Natural killer cell treated with Interleukin-12 subunit alpha and Interleukin-12 subunit beta and Interleukin-15 and Interleukin-18, amount 100 ng/mL, for 72 hours (primary cell): Measurements from ENCODE around the gene GRIA3. TPM values are rescaled to one million over a fixed set of nuclear protein-coding genes. Genes with fewer than 3 reads are reported as not detected.
"Not testable (repeated sequence)": the region's sequence is repeated elsewhere in the genome, so short reads cannot be mapped to it uniquely, and the experiment has no call there.

Experiments
- ATAC-seq, 2 donors: fragments of 150-1000 bp; cut with Tn5 transposase in 1 of 2; sonication (Bioruptor Pico), chemical (Tn5 transposase) in 1 of 2; 2 replicates each; pipeline ENCODE4 v1.10.0; 2021
- DNase-seq: peaks from one replicate; pipeline ENCODE4 v3.0.0; 2022; ENCODE audit warnings: low spot score
- H3K27ac Mint-ChIP-seq, 2 donors: 1 replicate in 1 of 2; 2 replicates in 1 of 2; pipeline ENCODE4 v1.8.0; 2022; ENCODE audit warnings: mixed read lengths in 2 of 2, mild to moderate bottlenecking in 1 of 2, moderate library complexity in 1 of 2
- H3K27me3 Mint-ChIP-seq, 2 donors: 1 replicate in 1 of 2; 2 replicates in 1 of 2; pipeline ENCODE4 v1.8.0; 2022; ENCODE audit warnings: mixed read lengths in 2 of 2
- H3K36me3 Mint-ChIP-seq: one replicate; pipeline ENCODE4 v1.8.0; 2022; ENCODE audit warnings: mixed read lengths
- H3K4me1 Mint-ChIP-seq, 2 donors: 1 replicate in 1 of 2; 2 replicates in 1 of 2; pipeline ENCODE4 v1.8.0; 2022; ENCODE audit warnings: low read depth in 2 of 2, mixed read lengths in 2 of 2, mild to moderate bottlenecking in 1 of 2
- H3K4me3 Mint-ChIP-seq: one replicate; pipeline ENCODE4 v1.8.0; 2022; ENCODE audit warnings: mixed read lengths
- H3K9me3 Mint-ChIP-seq: 2 replicates; pipeline ENCODE4 v1.8.0; 2022; ENCODE audit warnings: mixed read lengths
- total RNA-seq, 2 donors: library from RNA; stranded (reverse); gene quantifications; one replicate each; pipeline ENCODE4 v1.2.3, GENCODE V29; 2022

Gene GRIA3
- total RNA-seq, 2 donors from 2014 or later: not detected

GRCh38 chrX:123487236-123487635, 303.2 kb downstream of the GRIA3 start:
- Mint-ChIP-seq H3K36me3 (no peaks in the 10 kb centered on the region), H3K4me1 (no peaks in the 10 kb centered on the region), H3K27me3 (peaks cover 4 to 9% of the 10 kb centered on the region in 2 donors), H3K4me3 (no peak overlapping the region), H3K27ac (no peak overlapping the region), H3K9me3 (no peaks in the 10 kb centered on the region)
- ATAC-seq (no peak), DNase-seq (no peak)

GRCh38 chrX:123487669-123488068, 303.6 kb downstream of the GRIA3 start:
- Mint-ChIP-seq H3K36me3 (no peaks in the 10 kb centered on the region), H3K27ac (no peak overlapping the region), H3K4me3 (no peak overlapping the region), H3K4me1 (no peaks in the 10 kb centered on the region), H3K27me3 (peaks cover 3 to 9% of the 10 kb centered on the region in 2 donors), H3K9me3 (no peaks in the 10 kb centered on the region)
- DNase-seq (no peak), ATAC-seq (no peak)

- H3K9me3 Mint-ChIP-seq: no peaks in the 10 kb centered on the region
- no peak overlapping the region for H3K4me3 Mint-ChIP-seq
- ATAC-seq (no peak), DNase-seq (no peak)
- no peaks in the 10 kb centered on the region for H3K4me1 Mint-ChIP-seq
- H3K27me3 Mint-ChIP-seq: peaks cover 3 to 9% of the 10 kb centered on the region in 2 donors
- no peaks in the 10 kb centered on the region for H3K36me3 Mint-ChIP-seq
- H3K27ac Mint-ChIP-seq: no peak overlapping the region
Measured at GRCh38 chrX:123489011-123489410, 304.9 kb downstream of the GRIA3 start.

- DNase-seq (no peak), ATAC-seq (no peak)
- H3K27me3 Mint-ChIP-seq: peaks cover 7 to 9% of the 10 kb centered on the region in 2 donors
- no peak overlapping the region for H3K4me3 Mint-ChIP-seq
- no peaks in the 10 kb centered on the region for H3K36me3 Mint-ChIP-seq
- H3K27ac Mint-ChIP-seq: no peak overlapping the region
- no peaks in the 10 kb centered on the region for H3K9me3 Mint-ChIP-seq
- H3K4me1 Mint-ChIP-seq: no peaks in the 10 kb centered on the region
Measured at GRCh38 chrX:123493857-123494256, 309.8 kb downstream of the GRIA3 start.

GRCh38 chrX:123499787-123500186, 315.7 kb downstream of the GRIA3 start:
- Mint-ChIP-seq H3K9me3 (no peaks in the 10 kb centered on the region), H3K4me3 (no peak overlapping the region), H3K36me3 (no peaks in the 10 kb centered on the region), H3K4me1 (no peaks in the 10 kb centered on the region), H3K27me3 (peaks cover 0 to 6% of the 10 kb centered on the region in 2 donors), H3K27ac (no peak overlapping the region)
- DNase-seq: no peak
- ATAC-seq: peak in 1 of 2 donors; percentile 32

DNA sequence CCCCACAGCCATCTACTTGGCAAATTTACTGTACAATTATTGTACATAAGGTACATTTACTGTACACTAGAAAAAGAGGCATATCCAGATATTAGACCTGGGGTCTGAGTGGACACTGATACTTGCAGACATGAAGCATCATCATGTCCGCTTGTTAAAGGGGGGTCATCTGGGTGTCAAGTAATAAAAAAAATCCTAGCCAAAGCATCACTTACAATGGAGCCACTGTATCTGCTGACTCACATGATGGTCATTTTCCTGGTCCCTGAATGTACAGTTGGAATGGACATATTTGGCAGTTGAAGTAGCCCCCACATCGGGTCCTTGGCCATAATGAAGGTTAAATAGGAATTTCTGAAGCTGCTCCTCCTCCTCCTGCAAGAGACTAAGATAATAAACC, 320.0 kb downstream of the GRIA3 start:
- no peak overlapping the region for H3K27ac Mint-ChIP-seq
- H3K4me1 Mint-ChIP-seq: no peaks in the 10 kb centered on the region
- no peaks in the 10 kb centered on the region for H3K36me3 Mint-ChIP-seq
- DNase-seq (no peak), ATAC-seq (no peak)
- peaks cover 3 to 6% of the 10 kb centered on the region in 2 donors for H3K27me3 Mint-ChIP-seq
- no peaks in the 10 kb centered on the region for H3K9me3 Mint-ChIP-seq
- no peak overlapping the region for H3K4me3 Mint-ChIP-seq

DNA sequence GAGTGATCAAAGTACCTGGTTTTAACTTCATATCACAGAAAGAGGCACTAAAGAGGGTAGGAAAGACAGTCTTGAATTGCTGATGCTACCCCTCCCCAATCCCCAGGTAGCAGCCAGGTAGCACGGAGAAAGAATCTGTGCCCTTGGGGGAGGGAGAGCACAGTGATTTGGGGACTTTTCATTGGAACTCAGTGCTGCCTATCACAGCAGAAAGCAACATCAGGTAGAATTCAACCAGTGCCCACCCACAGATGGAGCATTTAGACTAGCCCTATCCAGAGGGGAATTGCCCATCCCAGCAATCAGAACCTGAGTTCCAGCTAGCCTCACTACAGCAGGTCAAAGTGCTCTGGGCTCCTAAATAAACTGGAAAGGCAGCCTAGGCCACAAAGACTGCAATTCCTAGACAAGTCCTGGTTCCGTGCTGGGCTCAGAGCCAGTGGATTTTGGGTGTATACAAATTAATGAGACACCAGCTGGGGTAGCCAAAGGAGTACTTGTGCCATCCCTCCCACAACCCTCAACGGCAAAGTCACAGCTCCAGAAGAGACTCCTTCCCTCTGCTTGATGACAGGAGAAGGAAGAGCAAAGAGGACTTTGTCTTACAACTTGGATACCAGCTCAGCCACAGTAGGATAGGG, 320.7 kb downstream of the GRIA3 start:
- H3K9me3 Mint-ChIP-seq: no peaks in the 10 kb centered on the region
- H3K4me1 Mint-ChIP-seq: no peaks in the 10 kb centered on the region
- H3K36me3 Mint-ChIP-seq: no peaks in the 10 kb centered on the region
- H3K4me3 Mint-ChIP-seq: no peak overlapping the region
- no peak for ATAC-seq
- H3K27me3 Mint-ChIP-seq: peaks cover 3 to 6% of the 10 kb centered on the region in 2 donors
- no peak for DNase-seq
- H3K27ac Mint-ChIP-seq: no peak overlapping the region

DNA sequence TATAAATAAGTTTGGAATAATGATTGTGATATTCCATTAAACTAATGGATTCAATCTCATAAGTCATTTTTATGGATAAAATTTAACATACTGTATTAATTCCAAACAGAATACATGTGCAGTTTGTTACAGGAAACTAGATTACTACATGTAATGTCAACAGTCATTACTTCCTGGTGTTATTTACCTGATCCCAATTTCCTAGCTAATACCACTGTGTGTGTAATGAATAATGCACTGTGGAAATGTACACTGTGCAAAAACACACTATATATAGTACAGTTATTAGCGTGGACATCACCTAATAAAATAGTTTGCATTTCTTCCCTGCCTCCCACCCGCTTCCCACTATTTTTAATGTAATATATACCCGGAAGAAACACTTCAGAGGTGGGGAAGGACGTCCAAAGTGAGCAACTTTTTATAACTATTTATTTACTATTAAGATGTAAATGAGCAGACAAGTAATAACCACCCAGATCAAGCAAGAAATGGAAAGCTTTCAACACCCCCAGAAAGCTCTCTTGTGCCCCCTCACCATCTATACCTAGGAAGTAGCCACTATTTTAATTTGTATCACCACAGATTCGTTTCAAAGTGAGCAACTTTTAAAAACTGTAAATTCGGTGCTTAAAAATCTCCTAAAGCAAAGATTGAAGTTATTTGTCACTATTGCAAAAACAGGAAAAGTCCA, 329.7 kb downstream of the GRIA3 start:
- Mint-ChIP-seq H3K4me3 (no peak overlapping the region), H3K27ac (no peak overlapping the region), H3K27me3 (peaks cover 0 to 2% of the 10 kb centered on the region in 2 donors), H3K4me1 (no peaks in the 10 kb centered on the region), H3K36me3 (peaks cover 15% of the 10 kb centered on the region), H3K9me3 (peaks cover 12% of the 10 kb centered on the region)
- DNase-seq: no peak
- no peak for ATAC-seq

GRCh38 chrX:123514279-123514640, 330.2 kb downstream of the GRIA3 start:
- not testable (repeated sequence) for DNase-seq, H3K4me1 Mint-ChIP-seq, H3K4me3 Mint-ChIP-seq, ATAC-seq, H3K27ac Mint-ChIP-seq, H3K27me3 Mint-ChIP-seq
- Mint-ChIP-seq H3K9me3 (peaks cover 12% of the 10 kb centered on the region), H3K36me3 (peaks cover 15% of the 10 kb centered on the region)

GRCh38 chrX:123518791-123519190, 334.7 kb downstream of the GRIA3 start:
- Mint-ChIP-seq H3K4me3 (no peak overlapping the region), H3K9me3 (peaks cover 12% of the 10 kb centered on the region), H3K4me1 (no peaks in the 10 kb centered on the region), H3K27me3 (peaks cover 0 to 2% of the 10 kb centered on the region in 2 donors), H3K36me3 (peaks cover 15% of the 10 kb centered on the region), H3K27ac (no peak overlapping the region)
- DNase-seq (no peak), ATAC-seq (no peak)

DNA sequence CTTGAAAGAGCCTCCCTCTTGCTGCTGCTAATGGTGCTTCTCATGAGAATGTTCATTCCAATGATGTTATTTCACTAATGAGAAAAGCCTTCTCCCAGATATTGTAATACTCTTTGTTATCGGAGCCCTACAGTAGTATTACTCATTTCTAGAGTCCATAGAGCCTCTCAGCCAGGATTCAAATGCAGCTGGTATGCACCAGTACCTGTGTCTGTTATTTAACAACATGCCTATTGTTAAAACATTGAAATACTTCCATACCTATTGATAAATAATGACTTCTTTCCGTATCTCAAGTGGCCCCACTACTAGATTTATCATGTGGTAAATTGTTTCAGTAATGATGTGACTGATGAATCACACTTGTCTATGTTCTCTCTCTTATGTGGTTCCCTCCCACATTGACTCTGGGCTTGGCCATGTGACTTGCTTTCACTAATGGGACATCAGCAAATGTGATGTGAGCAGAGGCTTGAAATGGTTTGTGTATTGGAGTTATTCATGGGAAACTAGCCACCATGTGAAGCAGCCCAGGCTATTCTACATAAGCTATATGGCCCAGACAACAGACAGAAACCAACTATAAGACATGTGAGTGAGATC, 341.1 kb downstream of the GRIA3 start:
- no peak overlapping the region for H3K27ac Mint-ChIP-seq
- H3K27me3 Mint-ChIP-seq: no peaks in the 10 kb centered on the region
- DNase-seq (no peak), ATAC-seq (no peak)
- H3K9me3 Mint-ChIP-seq: no peaks in the 10 kb centered on the region
- H3K4me1 Mint-ChIP-seq: no peaks in the 10 kb centered on the region
- H3K36me3 Mint-ChIP-seq: no peaks in the 10 kb centered on the region
- no peak overlapping the region for H3K4me3 Mint-ChIP-seq

GRCh38 chrX:123530726-123531125, 346.6 kb downstream of the GRIA3 start:
- H3K27ac Mint-ChIP-seq, H3K4me3 Mint-ChIP-seq, DNase-seq, H3K9me3 Mint-ChIP-seq, ATAC-seq, H3K36me3 Mint-ChIP-seq, H3K27me3 Mint-ChIP-seq, H3K4me1 Mint-ChIP-seq: not testable (repeated sequence)
